ENCODE results near the gene GPR148.

GPR148 gene

DNA sequence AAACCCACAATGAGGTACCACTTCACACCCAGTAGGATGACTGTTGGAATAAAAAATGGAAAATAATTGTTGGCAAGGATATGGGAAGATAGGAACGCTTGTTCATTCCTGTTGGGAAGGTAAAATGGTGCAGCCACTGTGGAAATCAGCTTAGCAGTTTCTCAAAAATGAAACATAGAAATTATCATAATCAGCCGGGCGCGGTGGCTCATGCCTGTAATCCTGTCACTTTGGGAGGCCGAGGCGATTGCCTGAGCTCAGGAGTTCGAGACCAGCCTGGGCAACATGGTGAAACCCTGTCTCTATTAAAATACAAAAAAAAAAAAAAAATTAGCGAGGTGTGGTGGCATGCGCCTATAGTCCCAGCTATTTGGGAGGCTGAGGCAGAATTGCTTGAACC, 49.9 kb downstream of the GPR148 start:
- DNase-seq: no peak

All from stimulated activated CD4-positive, alpha-beta T cell treated with anti-CD3 and anti-CD28 coated beads, Interleukin-4, amount 100 ng/mL, for 4 hours (primary cell).